ENCODE measurements around the gene RUFY3. TPM values are rescaled to one million over a fixed set of nuclear protein-coding genes. Genes with fewer than 3 reads are reported as not detected.

The RUFY3 gene
- total RNA-seq, 1 donor from 2014 or later, result 85.4 TPM

DNA sequence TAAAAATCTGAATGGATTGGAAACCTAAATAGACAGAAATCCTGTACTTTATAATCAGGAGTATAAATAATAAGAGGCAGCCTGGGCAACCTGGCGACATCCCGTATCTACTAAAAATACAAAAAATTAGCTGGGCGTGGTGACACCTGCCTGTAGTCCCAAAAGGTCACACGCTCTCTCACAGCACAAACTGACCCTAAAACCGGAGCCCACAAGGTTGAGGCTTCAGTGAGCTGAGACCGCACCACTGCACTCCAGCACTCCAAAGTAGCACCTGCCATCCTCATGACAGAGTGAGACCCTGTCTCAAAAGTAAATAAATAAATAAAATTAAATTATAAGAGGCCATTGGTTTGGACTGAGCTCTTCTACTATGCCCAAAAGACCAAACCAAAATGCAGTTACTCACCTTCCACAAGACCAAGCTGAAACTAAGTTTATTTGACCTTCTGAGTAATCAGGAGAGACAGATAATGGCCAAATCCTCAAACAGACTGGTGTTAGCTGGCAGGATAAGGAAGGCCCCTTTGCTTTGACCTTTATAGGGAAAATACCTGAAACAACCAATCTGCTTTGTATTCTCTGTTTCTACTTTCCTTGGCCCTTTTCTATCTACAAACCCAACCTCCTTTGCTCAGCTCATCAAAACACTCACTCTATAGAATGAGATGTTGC, 121.1 kb downstream of the RUFY3 start:
- DNase-seq, result no peak

DNA sequence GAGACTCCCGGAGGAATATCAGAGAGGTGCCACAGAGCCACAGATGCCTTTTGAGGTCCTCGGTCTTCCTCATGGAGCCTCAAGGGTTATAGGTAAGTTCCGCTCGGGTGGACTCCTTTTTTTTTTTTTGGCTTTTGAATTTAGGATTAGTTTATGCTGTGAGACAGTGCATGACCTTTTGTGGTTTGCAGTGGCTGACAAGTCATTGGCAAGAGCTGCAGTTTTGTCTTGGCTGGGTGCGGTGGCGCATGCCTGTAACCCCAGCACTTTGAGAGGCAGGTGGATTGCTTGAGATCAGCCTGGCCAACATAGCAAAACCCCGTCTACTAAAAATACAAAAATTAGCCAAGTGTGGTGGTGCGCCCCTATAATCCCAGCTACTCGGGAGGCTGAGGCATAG, 122.4 kb downstream of the RUFY3 start:
- DNase-seq, result no peak

DNA sequence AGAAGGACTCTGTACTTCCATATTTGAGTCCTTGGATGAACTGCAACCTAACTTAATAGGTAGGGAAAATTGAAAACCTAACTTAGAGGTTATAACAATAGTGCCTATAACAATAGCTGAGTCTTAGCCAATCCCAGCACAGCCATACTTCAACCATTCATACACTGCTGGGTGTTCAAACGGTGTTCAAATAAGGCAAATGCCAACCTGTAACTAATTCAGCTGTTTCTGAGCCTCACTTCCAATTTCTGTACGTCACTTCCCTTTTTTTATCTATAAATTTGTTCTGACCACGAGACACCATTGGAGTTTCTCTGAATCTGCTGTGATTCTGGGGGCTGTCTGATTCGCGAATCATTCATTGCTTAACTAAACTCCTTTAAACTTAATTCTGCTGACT, 127.5 kb downstream of the RUFY3 start:
- no peak for DNase-seq

DNA sequence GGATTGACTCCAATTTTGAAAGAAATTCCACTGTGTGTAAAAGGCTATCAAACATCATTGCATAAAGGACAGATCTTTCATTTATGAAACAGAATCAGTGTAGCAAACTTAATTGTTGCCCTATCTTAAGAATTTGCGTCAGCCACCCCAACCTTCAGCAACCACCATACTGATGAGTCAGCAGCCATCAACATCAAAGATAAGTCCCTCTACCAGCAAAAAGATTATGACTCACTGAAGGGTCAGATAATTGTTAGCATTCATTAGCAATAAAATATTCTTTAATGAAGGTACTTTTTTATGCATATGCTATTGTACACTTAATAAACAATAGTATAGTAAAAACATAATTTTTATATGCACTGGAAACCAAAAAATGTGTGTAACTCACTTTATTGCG, 133.7 kb downstream of the RUFY3 start:
- no peak for DNase-seq

Small RNA genes lying within 50 kb of the gene (small RNA-seq; reads per million reads assigned to genes)
- gene RF00026 (ENCODE audit: low replicate concordance) (not detected), gene RNU6-520P (ENCODE audit: low replicate concordance) (not detected), gene RNU6-784P (ENCODE audit: low replicate concordance) (not detected), gene RNU6-891P (ENCODE audit: low replicate concordance) (not detected)

Other genes starting within 250 kb of the RUFY3 start
- gene MUC7, start 249.8 kb upstream of the RUFY3 start, total RNA-seq, result 140 TPM
- not detected for gene AMTN, start 203.4 kb upstream of the RUFY3 start, total RNA-seq
- not detected for gene AMBN, start 129.7 kb upstream of the RUFY3 start, total RNA-seq
- gene ENAM, start 93.2 kb upstream of the RUFY3 start, total RNA-seq, result 1.7 TPM
- gene JCHAIN, start 55.5 kb upstream of the RUFY3 start, total RNA-seq, result 1.0 TPM
- 21.4 TPM for gene UTP3, start 33.4 kb upstream of the RUFY3 start, total RNA-seq
- 142 TPM for gene GRSF1, start 117.9 kb downstream of the RUFY3 start, total RNA-seq
- 39.2 TPM for gene MOB1B, start 180.4 kb downstream of the RUFY3 start, total RNA-seq